HCT116 (cell line): ENCODE data around the gene TCIRG1. TPM values are rescaled to one million over a fixed set of nuclear protein-coding genes. Genes with fewer than 3 reads are reported as not detected.

Experiments used
- ATAC-seq: fragments of 200-7000 bp; cut with Tn5 transposase; 2 replicates; pipeline ENCODE4 v1.9.1; 2020; ENCODE audit warnings: mild to moderate bottlenecking, moderate library complexity
- BruUV-seq: library from RNA; stranded (reverse); fragments of 400-500 nt; replicated peaks from 2 replicates; lab custom pipeline; 2021; lab: Mats Ljungman, UMichigan
- CTCF ChIA-PET: fragments of 300-600 bp; sonication (Branson Sonifier 250); formaldehyde crosslinking; loops from one replicate; lab custom pipeline; 2021; ENCODE audit warnings: antibody characterized with exemption; lab: Charles Lee
- POLR2A ChIA-PET: fragments of 300-600, 350-600 bp; sonication (Branson Sonifier 250); formaldehyde crosslinking; loops from one replicate; lab custom pipeline; 2021; ENCODE audit warnings: antibody characterized with exemption; lab: Charles Lee
- RAD21 ChIA-PET, 2 experiments: fragments of 300-600 bp; sonication (Branson Sonifier 250); formaldehyde crosslinking; loops; one replicate each; lab custom pipeline; 2023; ENCODE audit warnings: low total read pairs in 2 of 2; ENCODE audit not compliant: uncharacterized antibody in 2 of 2, unreplicated experiment in 2 of 2, low non-redundant PET in 1 of 2; lab: Charles Lee
- DNase-seq: peaks from one replicate; pipeline ENCODE4 v3.0.0-alpha.2; 2010; ENCODE audit warnings: low read depth, low spot score
- H2AFZ ChIP-seq: fragments of 200-600 bp; shearing (Covaris generic), sonication (generic); 2 replicates; pipeline ENCODE4 v1.6.1; 2017; ENCODE audit warnings: low read depth, mixed run types, mixed read lengths, antibody characterized with exemption, low read length; ENCODE audit not compliant: poor library complexity, severe bottlenecking
- H3K27ac ChIP-seq: 2 replicates; pipeline ENCODE4 v1.5.1; 2012; ENCODE audit warnings: low read depth, low read length
- H3K27me3 ChIP-seq: fragments of 200-600 bp; sonication (generic); 2 replicates; pipeline ENCODE4 v1.6.1; 2016; ENCODE audit warnings: mixed run types, low read length, mixed read lengths; ENCODE audit not compliant: insufficient read depth
- H3K36me3 ChIP-seq, 2 experiments: fragments of 200-500 bp in 1 of 2; fragments of 200-600 bp in 1 of 2; sonication (Bioruptor generic) in 1 of 2; sonication (generic) in 1 of 2; 2 replicates each; pipeline versions ENCODE4 v1.5.1 to v1.6.1; 2014 to 2016; ENCODE audit warnings: low read length in 2 of 2, inconsistent platforms in 1 of 2, mixed read lengths in 1 of 2, mixed run types in 1 of 2; ENCODE audit not compliant: insufficient read depth in 2 of 2, control insufficient read depth in 1 of 2
- H3K4me1 ChIP-seq, 2 experiments: fragments of 200-600 bp in 1 of 2; sonication (generic) in 1 of 2; 2 replicates each; pipeline versions ENCODE4 v1.5.1 to v1.6.1; 2012 to 2017; ENCODE audit warnings: low read length in 2 of 2, inconsistent platforms in 1 of 2, mild to moderate bottlenecking in 1 of 2, mixed read lengths in 1 of 2, mixed run types in 1 of 2, moderate library complexity in 1 of 2; ENCODE audit not compliant: insufficient read depth in 2 of 2, control insufficient read depth in 1 of 2
- H3K4me2 ChIP-seq: fragments of 200-600 bp; sonication (generic); 2 replicates; pipeline ENCODE4 v1.6.1; 2017; ENCODE audit warnings: mixed run types, low read length, mixed read lengths
- H3K4me3 ChIP-seq, 2 experiments: fragments of 200-600 bp in 1 of 2; sonication (generic) in 1 of 2; replicated peaks in 1 of 2; 2 replicates each; pipeline ENCODE4 v1.5.1; 2011 to 2016; ENCODE audit warnings: low read length in 2 of 2, control low read depth in 1 of 2, low read depth in 1 of 2, mild to moderate bottlenecking in 1 of 2, mixed read lengths in 1 of 2, mixed run types in 1 of 2
- H3K79me2 ChIP-seq: fragments of 200-600 bp; sonication (generic); 2 replicates; pipeline ENCODE4 v1.6.1; 2017; ENCODE audit warnings: mild to moderate bottlenecking, mixed run types, low read length, moderate library complexity, mixed read lengths; ENCODE audit not compliant: insufficient read depth
- H3K9ac ChIP-seq: fragments of 200-600 bp; sonication (generic); 2 replicates; pipeline ENCODE4 v1.6.1; 2016; ENCODE audit warnings: low read length, mixed read lengths
- H3K9me2 ChIP-seq: fragments of 200-600 bp; sonication (generic), shearing (Covaris generic); 2 replicates; pipeline ENCODE4 v1.6.1; 2017; ENCODE audit warnings: mixed run types, mild to moderate bottlenecking, moderate library complexity; ENCODE audit not compliant: insufficient read depth
- H3K9me3 ChIP-seq, 2 experiments: fragments of 200-500 bp in 1 of 2; fragments of 200-600 bp in 1 of 2; sonication (Bioruptor generic) in 1 of 2; sonication (generic) in 1 of 2; 2 replicates each; pipeline ENCODE4 v1.6.1; 2014 to 2017; ENCODE audit warnings: low read length in 2 of 2, mixed read lengths in 2 of 2, inconsistent platforms in 1 of 2, low read depth in 1 of 2, mild to moderate bottlenecking in 1 of 2, mixed run types in 1 of 2, moderate library complexity in 1 of 2; ENCODE audit not compliant: control insufficient read depth in 1 of 2, insufficient read depth in 1 of 2
- H4K20me1 ChIP-seq: fragments of 200-600 bp; sonication (generic), shearing (Covaris generic); 2 replicates; pipeline ENCODE4 v1.6.1; 2017; ENCODE audit warnings: mixed run types, mild to moderate bottlenecking, moderate library complexity; ENCODE audit not compliant: insufficient read depth
- ATF3 ChIP-seq: IDR thresholded peaks from 2 replicates; pipeline ENCODE4 v1.6.1; 2012
- CBX3 ChIP-seq: IDR thresholded peaks from 2 replicates; pipeline ENCODE4 v1.6.1; 2012; ENCODE audit warnings: low read depth
- CEBPB ChIP-seq: IDR thresholded peaks from 2 replicates; pipeline ENCODE4 v1.6.1; 2012; ENCODE audit warnings: low read depth
- ELF1 ChIP-seq: IDR thresholded peaks from 2 replicates; pipeline ENCODE4 v1.6.1; 2012; ENCODE audit warnings: low read depth, borderline replicate concordance
- EZH2 ChIP-seq: fragments of 200-600 bp; sonication (generic); IDR thresholded peaks from 2 replicates; pipeline ENCODE4 v1.6.1; 2017; ENCODE audit warnings: antibody characterized with exemption, mixed run types
- EZH2phosphoT487 ChIP-seq: fragments of 200-600 bp; IDR thresholded peaks from 2 replicates; pipeline ENCODE4 v1.6.1; 2018; ENCODE audit warnings: antibody characterized with exemption, borderline replicate concordance
- FOSL1 ChIP-seq: IDR thresholded peaks from 2 replicates; pipeline ENCODE4 v1.6.1; 2012; ENCODE audit warnings: low read depth
- JUND ChIP-seq: IDR thresholded peaks from 2 replicates; pipeline ENCODE4 v1.6.1; 2012
- MAX ChIP-seq: IDR thresholded peaks from 2 replicates; pipeline ENCODE4 v1.6.1; 2012
- POLR2A ChIP-seq: IDR thresholded peaks from 2 replicates; pipeline ENCODE4 v1.7.0; 2011; ENCODE audit warnings: borderline replicate concordance; ENCODE audit not compliant: insufficient read depth, insufficient read length; ENCODE audit errors: extremely low read depth
- POLR2AphosphoS5 ChIP-seq: IDR thresholded peaks from 2 replicates; pipeline ENCODE4 v1.6.1; 2011; ENCODE audit warnings: mild to moderate bottlenecking, low read depth, low read length, moderate library complexity
- RAD21 ChIP-seq: IDR thresholded peaks from 2 replicates; pipeline ENCODE4 v1.6.1; 2012; ENCODE audit warnings: low read depth, mild to moderate bottlenecking
- REST ChIP-seq: IDR thresholded peaks from 2 replicates; pipeline ENCODE4 v1.6.1; 2012; ENCODE audit warnings: low read depth
- SIN3A ChIP-seq: IDR thresholded peaks from 2 replicates; pipeline ENCODE4 v1.6.1; 2012; ENCODE audit warnings: low read depth
- SP1 ChIP-seq: IDR thresholded peaks from 2 replicates; pipeline ENCODE4 v1.6.1; 2012; ENCODE audit warnings: low read depth
- SRF ChIP-seq: IDR thresholded peaks from 2 replicates; pipeline ENCODE4 v1.6.1; 2012; ENCODE audit warnings: low read depth
- TCF7L2 ChIP-seq: IDR thresholded peaks from 2 replicates; pipeline ENCODE4 v1.7.0; 2011; ENCODE audit warnings: borderline replicate concordance, inconsistent platforms; ENCODE audit not compliant: insufficient read depth, insufficient read length; ENCODE audit errors: extremely low read depth
- YY1 ChIP-seq: IDR thresholded peaks from 2 replicates; pipeline ENCODE4 v1.6.1; 2011; ENCODE audit warnings: low read length, low read depth, moderate library complexity, mild to moderate bottlenecking; ENCODE audit not compliant: insufficient replicate concordance; ENCODE audit errors: extremely low read depth
- ZFX ChIP-seq: fragments of 450-650 bp; IDR thresholded peaks from 2 replicates; pipeline ENCODE4 v1.6.1; 2017
- intact Hi-C: fragments of 100-400 bp; cut with micrococcal nuclease; formaldehyde crosslinking; loops from 2 replicates; pipeline ENCODE4 v1.10.0; 2022
- total RNA-seq: library from RNA; stranded (reverse); gene quantifications from one replicate; pipeline ENCODE4 v1.2.1, GENCODE V29; 2021; ENCODE audit not compliant: unreplicated experiment
- TF ChIP-seq, protein P1 (sequence below), 3 experiments: fragments of 200-600 bp in 1 of 3; sonication (generic) in 1 of 3; IDR thresholded peaks in 2 of 3; conservative IDR thresholded peaks in 1 of 3; 2 replicates each; pipeline ENCODE4 v1.5.1; 2012 to 2017; ENCODE audit warnings: low read depth in 2 of 3, low read length in 2 of 3, antibody characterized with exemption in 1 of 3, borderline replicate concordance in 1 of 3, control low read depth in 1 of 3, mild to moderate bottlenecking in 1 of 3, mixed read lengths in 1 of 3, mixed run types in 1 of 3, moderate library complexity in 1 of 3; ENCODE audit not compliant: insufficient read depth in 1 of 3

Gene TCIRG1
- total RNA-seq, 1 experiment from 2014 or later, result 101 TPM

DNA sequence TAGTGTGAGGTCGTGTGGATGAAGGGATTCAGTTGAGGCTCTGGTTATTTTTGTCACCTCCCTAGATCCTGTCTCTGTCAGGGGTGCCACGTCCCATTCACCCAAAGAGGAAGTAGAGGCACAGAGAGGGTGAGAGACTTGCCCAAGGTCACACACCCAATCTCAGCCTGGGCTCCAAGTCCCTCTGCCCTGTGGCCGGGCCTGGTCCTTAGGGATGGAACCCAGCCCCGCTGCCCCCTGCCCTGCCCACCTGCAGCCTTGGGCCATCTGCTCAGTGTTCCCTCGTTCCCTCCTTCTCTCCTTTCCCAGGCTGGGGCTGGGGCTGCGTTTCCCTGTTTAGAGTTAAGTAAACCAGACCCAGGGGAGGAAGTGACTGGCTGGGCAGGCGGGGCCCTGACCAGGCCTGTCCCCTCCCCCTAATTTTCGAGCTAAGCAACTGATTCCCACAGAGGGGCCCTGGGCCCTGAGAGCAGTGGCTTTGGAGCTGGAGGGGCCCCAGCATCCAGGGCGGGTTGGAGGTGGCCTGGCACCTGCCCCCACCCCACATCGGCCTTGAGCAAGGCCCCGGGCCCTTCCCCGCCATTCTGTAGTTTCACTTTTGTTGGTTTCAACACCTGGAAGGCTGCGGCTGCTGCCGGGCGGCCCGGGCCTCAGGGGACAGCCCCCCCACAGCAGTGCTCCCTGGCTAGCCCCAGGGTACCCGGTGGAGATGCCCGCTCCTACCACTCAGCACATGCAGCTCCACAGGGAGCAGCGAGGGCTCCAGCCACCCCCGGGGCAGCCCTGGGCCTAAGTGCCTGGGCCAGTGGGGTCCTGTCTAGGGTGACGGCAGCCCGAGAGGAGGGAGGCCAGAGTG lies 1.5 kb downstream of the TCIRG1 start:
- ATAC-seq (no peak), DNase-seq (no peak)
- Histone ChIP-seq H3K4me3 (peak overlapping the region; percentile 82; a peak in 3 of 4 replicates), H2AFZ (no peak overlapping the region), H3K79me2 (peaks cover 21% of the 10 kb centered on the region), H3K27me3 (no peaks in the 10 kb centered on the region), H3K9me3 (no peaks in the 10 kb centered on the region), H4K20me1 (no peaks in the 10 kb centered on the region), H3K4me2 (peak overlapping the region; percentile 85), H3K27ac (peak overlapping the region; percentile 31; the same call in 1 of the 2 replicates), H3K36me3 (peaks cover 0 to 6% of the 10 kb centered on the region in 2 experiments; a peak in 1 of 4 replicates), H3K4me1 (peaks cover 9 to 23% of the 10 kb centered on the region in 2 experiments; a peak in 3 of 4 replicates), H3K9ac (peak overlapping the region; percentile 79), H3K9me2 (no peaks in the 10 kb centered on the region)
- ChIA-PET POLR2A (interaction anchor here (1.0 kb wide), 1 partner anchor 12 kb away, joined by 3 read pairs; no protein-coding TSS in a partner anchor), RAD21 (no interaction called here), CTCF (no interaction called here)
- no TSS peak for BruUV-seq
- intact Hi-C loops, result no loop called here
- no peak for TF ChIP-seq MAX
- TF ChIP-seq SIN3A, result no peak
- TF ChIP-seq ZFX, result no peak
- TF ChIP-seq REST, result no peak
- no peak for TF ChIP-seq POLR2AphosphoS5
- no peak for TF ChIP-seq YY1
- TF ChIP-seq JUND, result no peak
- TF ChIP-seq POLR2A, result no peak
- TF ChIP-seq RAD21, result no peak
- no peak for TF ChIP-seq ATF3
- TF ChIP-seq TCF7L2, result no peak
- no peak for TF ChIP-seq CEBPB
- no peak for TF ChIP-seq EZH2
- no peak for TF ChIP-seq SP1
- TF ChIP-seq ELF1, result no peak
- no peak for TF ChIP-seq SRF
- TF ChIP-seq, protein P1, sequence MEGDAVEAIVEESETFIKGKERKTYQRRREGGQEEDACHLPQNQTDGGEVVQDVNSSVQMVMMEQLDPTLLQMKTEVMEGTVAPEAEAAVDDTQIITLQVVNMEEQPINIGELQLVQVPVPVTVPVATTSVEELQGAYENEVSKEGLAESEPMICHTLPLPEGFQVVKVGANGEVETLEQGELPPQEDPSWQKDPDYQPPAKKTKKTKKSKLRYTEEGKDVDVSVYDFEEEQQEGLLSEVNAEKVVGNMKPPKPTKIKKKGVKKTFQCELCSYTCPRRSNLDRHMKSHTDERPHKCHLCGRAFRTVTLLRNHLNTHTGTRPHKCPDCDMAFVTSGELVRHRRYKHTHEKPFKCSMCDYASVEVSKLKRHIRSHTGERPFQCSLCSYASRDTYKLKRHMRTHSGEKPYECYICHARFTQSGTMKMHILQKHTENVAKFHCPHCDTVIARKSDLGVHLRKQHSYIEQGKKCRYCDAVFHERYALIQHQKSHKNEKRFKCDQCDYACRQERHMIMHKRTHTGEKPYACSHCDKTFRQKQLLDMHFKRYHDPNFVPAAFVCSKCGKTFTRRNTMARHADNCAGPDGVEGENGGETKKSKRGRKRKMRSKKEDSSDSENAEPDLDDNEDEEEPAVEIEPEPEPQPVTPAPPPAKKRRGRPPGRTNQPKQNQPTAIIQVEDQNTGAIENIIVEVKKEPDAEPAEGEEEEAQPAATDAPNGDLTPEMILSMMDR (IDR thresholded peaks at IDR 0.05 in 2 of 3, conservative IDR thresholded peaks at IDR 0.05 in 1 of 3; ENCODE audit: borderline replicate concordance in 1 of 3, insufficient read depth in 1 of 3, low read depth in 2 of 3, low read length in 2 of 3), result no peak
- no peak for TF ChIP-seq EZH2phosphoT487
- no peak for TF ChIP-seq CBX3
- no peak for TF ChIP-seq FOSL1
